Adrenal gland (tissue), 12 donors: ENCODE data around the gene S1PR2. TPM values are rescaled to one million over a fixed set of nuclear protein-coding genes. Genes with fewer than 3 reads are reported as not detected.
A peak's percentile ranks its signal among the peaks of the same experiment; 100 is the strongest.

ENCODE experiments used
- DNase-seq, 7 donors: peaks; one replicate each; pipeline ENCODE4 v3.0.0-alpha.2; 2019 to 2020
- H3K27ac ChIP-seq, 5 donors: fragments of 200-600 bp; sonication (generic) in 4 of 5; 1 replicate in 3 of 5; 2 replicates in 2 of 5; pipeline versions ENCODE4 v1.5.1 to v1.8.0; 2016 to 2020; ENCODE audit warnings: mild to moderate bottlenecking in 1 of 5
- H3K27me3 ChIP-seq: fragments of 200-600 bp; 2 replicates; pipeline ENCODE4 v1.8.0; 2021
- H3K36me3 ChIP-seq, 2 donors: fragments of 200-600 bp; replicated peaks in 1 of 2; 1 replicate in 1 of 2; 2 replicates in 1 of 2; pipeline versions ENCODE4 v1.5.1 to v1.8.0; 2018 to 2022
- H3K4me1 ChIP-seq, 2 donors: fragments of 200-600 bp; replicated peaks in 1 of 2; 1 replicate in 1 of 2; 2 replicates in 1 of 2; pipeline versions ENCODE4 v1.5.1 to v1.8.0; 2018 to 2021
- H3K4me3 ChIP-seq, 4 donors: fragments of 200-600 bp; sonication (generic) in 3 of 4; one replicate each; pipeline ENCODE4 v1.5.1; 2016 to 2018
- H3K9me3 ChIP-seq, 3 donors: fragments of 200-600 bp; sonication (generic) in 1 of 3; replicated peaks in 1 of 3; 1 replicate in 2 of 3; 2 replicates in 1 of 3; pipeline versions ENCODE4 v1.5.1 to v1.8.0; 2016 to 2021
- POLR2A ChIP-seq, 2 donors: fragments of 450-650 bp; IDR thresholded peaks; one replicate each; pipeline ENCODE4 v1.6.1; 2017; ENCODE audit warnings: antibody characterized with exemption in 2 of 2, mild to moderate bottlenecking in 2 of 2, moderate library complexity in 1 of 2
- WGBS, 4 donors: extraction: QIAGEN DNeasy Blood & Tissue Kit in 2 of 4; methylation state at CpG; one replicate each; pipeline versions ENCODE4 v1.1.5 to v1.1.7; 2013 to 2017; 5-methylcytosine and 5-hydroxymethylcytosine counted together
- intact Hi-C, 2 donors: fragments of 100-400 bp; cut with DNase I; formaldehyde crosslinking; loops; one replicate each; pipeline versions ENCODE4 v1.14.1 to v1.15.0; 2022 to 2023
- polyA plus RNA-seq, 3 donors: library from polyadenylated mRNA; stranded (reverse); fragments of 200-250 nt in 2 of 3; fragments of 350-450 nt in 1 of 3; fragmentation: Illumina TruSeq in 1 of 3; extraction: RNeasy Lipid Tissue Mini Kit (QIAGEN cat#74804) in 1 of 3; gene quantifications; one replicate each; pipeline ENCODE4 v1.2.3, GENCODE V29; 2013 to 2014
- total RNA-seq, 9 donors: library from RNA; depleted of rRNA in 4 of 9; stranded (reverse); fragments of >200 nt in 4 of 9; fragments of 120-200 nt in 1 of 9; fragmentation: NEBNext Ultra II Directional in 1 of 9; extraction: Animal tissue kit (Norgen Biotek cat#: 25700) in 1 of 9; gene quantifications; one replicate each; pipeline versions ENCODE4 v1.1.0 to v1.2.4, GENCODE V29; 2013 to 2023
- TF ChIP-seq, protein P1 (sequence below), 6 experiments: fragments of 450-650 bp in 4 of 6; fragments of 200-600 bp in 2 of 6; sonication (generic) in 1 of 6; IDR thresholded peaks; 1 replicate in 5 of 6; 2 replicates in 1 of 6; pipeline versions ENCODE4 v1.5.1 to v1.8.0; 2016 to 2021; ENCODE audit warnings: antibody characterized with exemption in 6 of 6, mild to moderate bottlenecking in 2 of 6, moderate library complexity in 1 of 6
- donor health status: healthy with polysubstance abuse.
- donor health status: Bipolar disorder and iron deficiency.
- donor health status: DM: yes; HTN: yes; CAD: no.
- donor health status: DM: no; HTN: no; CAD: no.
- donor health status: DM: no; HTN: no; CAD: no.
- donor health status: DM: yes; HTN: yes; CAD: no.

The S1PR2 gene
- total and polyA plus RNA-seq, 12 donors: 1.6 to 9.5 (median 5.0) TPM

DNA sequence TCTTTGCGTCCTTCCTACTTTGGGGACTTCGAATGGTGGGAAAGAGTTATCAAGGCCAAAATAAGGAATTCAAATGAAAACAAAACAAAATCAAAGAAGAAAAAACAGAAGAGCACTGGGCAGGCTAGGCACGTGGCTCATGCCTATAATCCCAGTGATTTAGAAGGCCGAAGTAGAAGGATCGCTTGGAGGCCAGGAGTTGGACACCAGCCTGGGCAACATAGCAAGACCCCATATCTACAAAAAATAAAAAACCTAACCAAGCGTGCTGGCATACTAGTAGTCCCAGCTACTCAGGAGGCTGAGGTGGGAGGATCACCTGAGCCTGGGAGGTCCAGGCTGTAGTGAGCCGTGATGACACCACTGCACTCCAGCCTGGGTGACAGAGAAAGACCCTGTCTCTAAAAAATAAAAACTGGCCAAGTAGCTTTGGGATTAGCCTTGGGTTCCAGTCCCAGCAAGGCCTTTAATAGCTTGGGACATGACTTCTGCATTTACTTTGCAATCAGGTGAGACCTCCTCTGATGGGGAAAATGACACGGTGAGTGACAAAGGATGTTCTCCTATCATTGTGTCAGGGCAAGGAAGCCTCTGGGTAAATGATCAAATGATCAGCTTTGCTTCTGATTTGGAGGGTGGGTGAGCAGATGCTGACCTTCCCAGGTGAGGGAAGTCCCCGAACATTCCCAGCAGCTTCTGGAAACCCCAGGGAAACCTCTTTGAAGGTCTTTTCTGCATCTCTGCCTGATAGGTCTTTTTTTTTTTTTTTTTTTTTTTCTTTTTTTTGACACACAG is 46.9 kb upstream of the S1PR2 start:
- 86 to 91% (median 88%) methylated on average over 9 of the region's 9 CpGs for WGBS, 4 donors

DNA sequence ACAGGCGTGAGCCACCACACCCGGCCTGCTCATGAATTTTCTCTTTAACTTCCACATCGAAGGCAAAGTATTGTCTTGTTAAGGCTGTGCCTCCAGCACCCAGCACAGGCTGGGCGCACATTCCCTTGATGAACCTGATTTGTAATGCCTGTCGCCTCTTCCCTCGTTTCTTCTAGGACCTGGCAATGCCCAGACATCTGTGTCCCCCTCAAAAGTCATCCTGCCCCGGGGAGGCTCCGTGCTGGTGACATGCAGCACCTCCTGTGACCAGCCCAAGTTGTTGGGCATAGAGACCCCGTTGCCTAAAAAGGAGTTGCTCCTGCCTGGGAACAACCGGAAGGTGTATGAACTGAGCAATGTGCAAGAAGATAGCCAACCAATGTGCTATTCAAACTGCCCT is 43.5 kb upstream of the S1PR2 start:
- WGBS, 4 donors: 80 to 95% (median 86%) methylated on average over 8 to 10 of the region's 10 CpGs
- DNase-seq: no peak
- no peak overlapping the region for H3K4me3 ChIP-seq
- peaks cover 0 to 26% of the 10 kb centered on the region in 2 donors for H3K36me3 ChIP-seq
- intact Hi-C loops: no loop called here
- H3K9me3 ChIP-seq: no peaks in the 10 kb centered on the region
- no peak for TF ChIP-seq POLR2A (IDR thresholded peaks at IDR 0.05)
- TF ChIP-seq, protein P1, sequence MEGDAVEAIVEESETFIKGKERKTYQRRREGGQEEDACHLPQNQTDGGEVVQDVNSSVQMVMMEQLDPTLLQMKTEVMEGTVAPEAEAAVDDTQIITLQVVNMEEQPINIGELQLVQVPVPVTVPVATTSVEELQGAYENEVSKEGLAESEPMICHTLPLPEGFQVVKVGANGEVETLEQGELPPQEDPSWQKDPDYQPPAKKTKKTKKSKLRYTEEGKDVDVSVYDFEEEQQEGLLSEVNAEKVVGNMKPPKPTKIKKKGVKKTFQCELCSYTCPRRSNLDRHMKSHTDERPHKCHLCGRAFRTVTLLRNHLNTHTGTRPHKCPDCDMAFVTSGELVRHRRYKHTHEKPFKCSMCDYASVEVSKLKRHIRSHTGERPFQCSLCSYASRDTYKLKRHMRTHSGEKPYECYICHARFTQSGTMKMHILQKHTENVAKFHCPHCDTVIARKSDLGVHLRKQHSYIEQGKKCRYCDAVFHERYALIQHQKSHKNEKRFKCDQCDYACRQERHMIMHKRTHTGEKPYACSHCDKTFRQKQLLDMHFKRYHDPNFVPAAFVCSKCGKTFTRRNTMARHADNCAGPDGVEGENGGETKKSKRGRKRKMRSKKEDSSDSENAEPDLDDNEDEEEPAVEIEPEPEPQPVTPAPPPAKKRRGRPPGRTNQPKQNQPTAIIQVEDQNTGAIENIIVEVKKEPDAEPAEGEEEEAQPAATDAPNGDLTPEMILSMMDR (IDR thresholded peaks at IDR 0.05): no peak
- peaks cover 5 to 19% of the 10 kb centered on the region in 2 donors for H3K4me1 ChIP-seq
- H3K27ac ChIP-seq: no peak overlapping the region
- H3K27me3 ChIP-seq: no peaks in the 10 kb centered on the region

More for the DNA sequence above, 46.9 kb upstream of the S1PR2 start:
- peaks cover 0 to 32% of the 10 kb centered on the region in 2 donors for H3K36me3 ChIP-seq
- no peak overlapping the region for H3K4me3 ChIP-seq
- intact Hi-C loops: no loop called here
- H3K27me3 ChIP-seq: no peaks in the 10 kb centered on the region
- no peak for DNase-seq
- TF ChIP-seq, protein P1 (IDR thresholded peaks at IDR 0.05): no peak
- no peak for TF ChIP-seq POLR2A (IDR thresholded peaks at IDR 0.05)
- no peaks in the 10 kb centered on the region for H3K9me3 ChIP-seq
- no peak overlapping the region for H3K27ac ChIP-seq
- H3K4me1 ChIP-seq: no peaks in the 10 kb centered on the region

DNA sequence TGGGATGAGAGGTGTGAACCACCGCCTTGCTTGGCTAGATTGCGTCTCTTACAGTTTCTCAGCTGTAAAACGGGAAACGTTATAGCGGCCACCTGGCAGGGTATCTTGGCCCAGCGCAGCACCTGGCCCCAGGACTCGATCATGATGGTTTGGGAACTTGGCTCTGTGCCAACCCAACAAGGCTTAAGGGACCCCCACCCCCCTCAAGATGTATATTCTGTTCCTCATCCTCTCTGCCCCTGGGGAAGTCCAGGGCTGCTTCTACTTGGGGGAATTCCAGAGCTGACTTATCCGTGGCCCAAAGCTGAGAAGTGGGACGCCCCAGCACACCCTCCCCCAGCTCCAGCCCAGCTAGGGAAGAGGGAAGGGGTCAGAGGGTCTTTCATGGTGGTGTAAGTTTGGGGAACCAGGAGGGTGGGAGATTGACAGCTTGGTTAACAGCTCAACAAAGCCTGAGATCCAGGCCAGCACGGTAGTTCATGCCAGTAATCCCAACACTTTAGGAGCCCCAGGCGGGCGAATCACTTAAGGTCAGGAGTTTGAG is 40.5 kb upstream of the S1PR2 start:
- no peaks in the 10 kb centered on the region for H3K27me3 ChIP-seq
- DNase-seq: peak in 1 of 7 donors; percentile 31
- peak overlapping the region; percentile 64 to 88 (median 74) for H3K27ac ChIP-seq
- H3K4me1 ChIP-seq: peaks cover 5 to 19% of the 10 kb centered on the region in 2 donors
- peaks cover 0 to 12% of the 10 kb centered on the region in 2 donors for H3K36me3 ChIP-seq
- no peak for TF ChIP-seq POLR2A (IDR thresholded peaks at IDR 0.05)
- TF ChIP-seq, protein P1 (IDR thresholded peaks at IDR 0.05): no peak
- 33 to 41% (median 34%) methylated on average over 3 to 12 of the region's 12 CpGs for WGBS, 4 donors
- H3K9me3 ChIP-seq: no peaks in the 10 kb centered on the region
- intact Hi-C loops: no loop called here
- H3K4me3 ChIP-seq: peak overlapping the region in 2 of 4 donors; percentile 22 to 42

DNA sequence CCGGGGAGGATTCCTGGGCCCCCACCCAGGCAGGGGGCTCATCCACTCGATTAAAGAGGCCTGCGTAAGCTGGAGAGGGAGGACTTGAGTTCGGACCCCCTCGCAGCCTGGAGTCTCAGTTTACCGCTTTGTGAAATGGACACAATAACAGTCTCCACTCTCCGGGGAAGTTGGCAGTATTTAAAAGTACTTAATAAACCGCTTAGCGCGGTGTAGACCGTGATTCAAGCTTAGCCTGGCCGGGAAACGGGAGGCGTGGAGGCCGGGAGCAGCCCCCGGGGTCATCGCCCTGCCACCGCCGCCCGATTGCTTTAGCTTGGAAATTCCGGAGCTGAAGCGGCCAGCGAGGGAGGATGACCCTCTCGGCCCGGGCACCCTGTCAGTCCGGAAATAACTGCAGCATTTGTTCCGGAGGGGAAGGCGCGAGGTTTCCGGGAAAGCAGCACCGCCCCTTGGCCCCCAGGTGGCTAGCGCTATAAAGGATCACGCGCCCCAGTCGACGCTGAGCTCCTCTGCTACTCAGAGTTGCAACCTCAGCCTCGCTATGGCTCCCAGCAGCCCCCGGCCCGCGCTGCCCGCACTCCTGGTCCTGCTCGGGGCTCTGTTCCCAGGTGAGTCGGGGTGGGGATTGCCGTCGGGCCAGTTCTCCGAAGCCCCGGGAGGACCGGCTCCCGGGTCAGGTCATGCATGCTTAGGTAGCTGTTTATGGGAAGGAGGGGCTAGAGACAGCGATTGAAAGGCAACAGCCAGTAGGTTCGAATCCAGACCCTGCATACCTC is 39.7 kb upstream of the S1PR2 start, which contains the start of gene ICAM1:
ICAM1 (plus strand) TSS at position 505 of the 779 bp plus-strand sequence; CDS start at position 545, 40 bp downstream.
- 2 to 5% (median 4%) methylated on average over 12 to 51 of the region's 51 CpGs for WGBS, 4 donors
- H3K4me3 ChIP-seq: peak within 1 kb of the TSS in 3 of 4 donors; percentile 19 to 42 (median 22)
- peaks cover 5 to 19% of the 10 kb centered on the region in 2 donors for H3K4me1 ChIP-seq
- no peaks in the 10 kb centered on the region for H3K9me3 ChIP-seq
- no peaks in the 10 kb centered on the region for H3K27me3 ChIP-seq
- peak within 1 kb of the TSS; percentile 64 to 88 (median 74) for H3K27ac ChIP-seq
- TF ChIP-seq, protein P1 (IDR thresholded peaks at IDR 0.05): peak in 1 of 6 experiments; percentile 35
- TF ChIP-seq POLR2A (IDR thresholded peaks at IDR 0.05): peak; percentile 35 to 52
- intact Hi-C loops: no loop called here
- peak; percentile 69 to 94 (median 84) for DNase-seq
- peaks cover 0 to 9% of the 10 kb centered on the region in 2 donors for H3K36me3 ChIP-seq
